Astrocyte of the spinal cord (primary cell): ENCODE data around the gene CYP27C1.

ENCODE experiments used
- DNase-seq: peaks from one replicate; pipeline ENCODE4 v3.0.0; 2011; ENCODE audit warnings: low read depth, low spot score
- H3K4me3 ChIP-seq: 2 replicates; pipeline ENCODE4 v1.5.1; 2011; ENCODE audit warnings: low read depth, mild to moderate bottlenecking, low read length, moderate library complexity
- CTCF ChIP-seq: IDR thresholded peaks from 2 replicates; pipeline ENCODE4 v1.5.1; 2012; ENCODE audit warnings: low read depth, mild to moderate bottlenecking, low read length, inconsistent platforms
- in situ Hi-C: cut with HindIII; loops from 2 replicates; pipeline ENCODE4 v1.10.0; 2017; ENCODE audit warnings: low sequenced_read_pairs

The CYP27C1 gene

GRCh38 chr2:127170452-127171197 lies 49.5 kb downstream of the CYP27C1 start:
- no peak overlapping the region for H3K4me3 ChIP-seq
- in situ Hi-C loops, result no loop called here
- no peak for DNase-seq
- no peak for TF ChIP-seq CTCF

GRCh38 chr2:127170021-127170420 lies 50.1 kb downstream of the CYP27C1 start:
- in situ Hi-C loops, result no loop called here
- no peak for TF ChIP-seq CTCF
- DNase-seq, result no peak
- H3K4me3 ChIP-seq, result no peak overlapping the region

DNA sequence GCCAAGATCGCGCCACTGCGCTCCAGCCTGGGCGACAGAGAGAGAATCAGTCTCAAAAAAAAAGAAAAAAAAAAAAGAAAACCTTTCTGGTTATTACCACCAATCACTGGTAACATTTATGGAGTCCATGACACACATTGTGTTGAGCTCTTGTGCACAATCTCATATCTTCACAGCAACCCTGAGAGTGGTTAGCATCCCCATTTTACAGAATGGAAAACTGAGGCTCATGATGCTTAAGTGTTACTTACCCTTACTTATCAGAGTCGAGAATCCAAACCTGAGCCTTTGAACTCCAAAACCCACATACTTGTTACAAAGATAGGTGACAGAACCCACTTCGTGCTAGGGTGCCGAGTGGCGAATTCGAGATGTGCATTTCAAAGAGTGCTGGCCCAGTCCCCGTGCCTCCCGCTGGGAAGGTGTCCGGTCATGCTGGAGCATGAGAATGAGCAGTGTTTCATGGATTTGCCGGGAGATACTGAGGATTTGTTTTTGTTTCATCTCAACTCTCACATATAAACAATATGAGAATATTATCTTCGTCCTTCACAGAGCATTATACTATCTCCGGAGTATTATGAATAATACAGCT lies 50.9 kb downstream of the CYP27C1 start:
- TF ChIP-seq CTCF, result no peak
- no peak overlapping the region for H3K4me3 ChIP-seq
- in situ Hi-C loops, result no loop called here
- no peak for DNase-seq

- H3K4me3 ChIP-seq, result no peak overlapping the region
- in situ Hi-C loops, result no loop called here
- no peak for DNase-seq
- TF ChIP-seq CTCF, result no peak
Observed at GRCh38 chr2:127166231-127166860, 53.8 kb downstream of the CYP27C1 start.

DNA sequence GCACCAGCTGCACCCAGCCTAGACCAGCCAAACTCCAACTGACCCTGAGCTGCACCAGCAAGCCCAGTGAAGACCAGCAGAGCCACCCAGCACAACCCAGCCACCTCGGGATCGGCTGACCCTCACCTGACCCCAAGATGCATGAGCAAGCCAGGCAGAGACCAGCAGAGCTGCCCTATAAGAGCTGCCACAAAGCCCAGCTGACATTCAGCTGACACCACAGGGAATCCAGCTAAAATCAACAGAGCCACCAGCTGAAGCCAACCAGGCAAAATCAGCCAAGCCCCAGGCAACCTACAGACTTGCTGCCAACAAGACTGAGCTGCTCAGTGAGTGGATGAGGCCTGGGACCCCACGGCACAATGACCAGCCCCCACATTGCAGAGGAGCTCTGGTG lies 54.6 kb downstream of the CYP27C1 start:
- in situ Hi-C loops, result no loop called here
- no peak for DNase-seq
- H3K4me3 ChIP-seq, result no peak overlapping the region
- no peak for TF ChIP-seq CTCF

DNA sequence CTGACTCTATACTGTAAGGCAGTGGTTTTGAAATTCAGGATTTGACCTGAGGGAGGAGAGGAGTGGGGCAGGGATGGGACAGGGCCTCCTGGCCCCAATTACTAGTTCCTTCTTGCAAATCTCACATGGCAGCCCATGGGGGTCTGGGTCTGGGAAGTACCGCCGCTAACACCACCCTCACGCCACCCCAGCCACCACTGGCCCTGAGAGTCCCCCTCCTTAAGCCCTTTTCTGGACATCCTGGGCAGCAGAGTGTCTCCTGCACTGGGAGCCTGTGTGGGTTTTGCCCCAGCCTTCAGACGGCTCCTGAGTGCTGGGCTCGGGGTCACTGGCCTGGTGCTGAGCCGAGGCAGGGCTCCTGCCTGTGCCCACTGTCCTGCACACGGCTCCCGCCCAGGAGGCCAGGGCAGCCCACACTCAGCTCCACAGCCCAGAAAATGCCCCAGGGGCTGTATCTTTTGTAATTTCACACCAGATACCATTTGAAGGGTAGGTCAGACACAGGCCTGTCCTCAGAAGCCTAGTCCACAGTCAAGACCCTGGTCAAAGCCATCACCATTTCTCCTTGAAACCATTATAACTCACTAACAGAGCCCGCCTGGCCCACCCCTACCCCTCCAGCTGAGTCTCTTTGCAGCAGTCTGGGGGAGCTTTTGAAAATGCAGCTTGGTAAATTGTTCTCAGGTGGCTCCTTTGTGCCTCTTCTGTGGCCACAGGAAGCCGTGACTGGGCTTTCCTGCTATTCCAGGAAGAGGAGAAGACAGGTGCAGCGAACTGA lies 55.1 kb downstream of the CYP27C1 start:
- no peak overlapping the region for H3K4me3 ChIP-seq
- TF ChIP-seq CTCF, result no peak
- in situ Hi-C loops, result no loop called here
- DNase-seq, result no peak
